Measurements from ENCODE around the gene COMTD1.

The COMTD1 gene

GRCh38 chr10:75245354-75246250, 9.8 kb upstream of the COMTD1 start:
- DNase-seq (ENCODE audit: low read depth, low spot score), result no peak

- no peak for DNase-seq (ENCODE audit: low read depth, low spot score)
These were observed 9.0 kb upstream of the COMTD1 start for GRCh38 chr10:75244487-75245353.

DNA sequence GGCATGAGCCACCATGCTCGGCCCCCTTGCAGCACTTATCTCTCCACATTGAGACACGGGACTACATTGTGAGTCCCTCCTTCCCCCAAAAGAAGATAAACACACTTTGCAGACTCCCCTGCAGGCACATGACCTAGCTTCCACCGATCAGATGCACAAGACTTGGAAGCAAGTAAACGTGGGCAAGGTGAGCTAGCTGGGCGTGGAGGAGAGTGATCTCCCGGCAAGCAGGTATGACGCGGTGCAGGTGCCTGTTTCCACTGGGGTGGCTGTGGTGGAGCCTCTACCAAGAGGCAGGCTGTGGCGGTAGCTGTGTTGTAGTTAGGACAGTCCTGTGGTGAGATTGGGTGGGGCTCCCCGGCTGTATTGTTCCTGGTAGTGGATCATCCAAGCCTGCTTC, 7.7 kb upstream of the COMTD1 start:
- DNase-seq (ENCODE audit: low read depth, low spot score), result no peak

DNA sequence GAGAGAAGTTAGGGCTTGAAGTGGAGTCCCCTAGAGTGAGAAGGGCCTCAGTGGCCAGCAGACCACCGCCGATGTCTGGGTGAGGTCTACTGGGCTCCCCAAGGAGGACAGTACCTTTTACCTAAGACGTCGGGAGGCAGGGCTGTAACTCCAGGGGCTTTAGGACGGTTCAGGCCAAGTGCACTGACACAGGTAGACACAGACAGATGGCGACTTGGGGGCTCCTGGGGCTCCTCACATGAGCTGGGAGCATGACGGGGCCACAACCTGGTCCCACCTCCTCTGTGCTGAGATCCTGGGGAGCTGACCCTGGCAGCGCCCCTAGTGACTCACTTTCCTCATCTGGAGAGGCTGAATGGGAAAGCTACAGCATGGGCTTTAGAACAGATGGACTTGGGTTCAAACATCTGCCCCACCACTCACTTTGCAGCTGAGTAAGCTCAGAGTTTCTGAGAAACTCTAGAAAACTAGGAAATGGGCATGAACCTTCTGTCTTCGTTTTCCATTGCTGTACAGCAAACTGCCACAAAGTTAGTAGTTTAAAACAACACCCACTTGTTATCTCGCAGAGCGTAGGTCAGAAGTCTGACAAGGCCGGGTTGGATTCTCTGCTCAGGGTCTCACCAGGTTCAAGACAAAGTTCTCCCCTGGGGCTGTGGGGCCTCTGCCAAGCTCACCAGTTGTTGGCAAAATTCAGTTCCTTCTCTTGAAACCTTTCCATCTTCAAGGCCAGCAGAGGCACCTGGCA, 4.7 kb upstream of the COMTD1 start:
- DNase-seq (ENCODE audit: low read depth, low spot score), result no peak

GRCh38 chr10:75239096-75239790, 3.5 kb upstream of the COMTD1 start:
- DNase-seq (ENCODE audit: low read depth, low spot score), result no peak

DNA sequence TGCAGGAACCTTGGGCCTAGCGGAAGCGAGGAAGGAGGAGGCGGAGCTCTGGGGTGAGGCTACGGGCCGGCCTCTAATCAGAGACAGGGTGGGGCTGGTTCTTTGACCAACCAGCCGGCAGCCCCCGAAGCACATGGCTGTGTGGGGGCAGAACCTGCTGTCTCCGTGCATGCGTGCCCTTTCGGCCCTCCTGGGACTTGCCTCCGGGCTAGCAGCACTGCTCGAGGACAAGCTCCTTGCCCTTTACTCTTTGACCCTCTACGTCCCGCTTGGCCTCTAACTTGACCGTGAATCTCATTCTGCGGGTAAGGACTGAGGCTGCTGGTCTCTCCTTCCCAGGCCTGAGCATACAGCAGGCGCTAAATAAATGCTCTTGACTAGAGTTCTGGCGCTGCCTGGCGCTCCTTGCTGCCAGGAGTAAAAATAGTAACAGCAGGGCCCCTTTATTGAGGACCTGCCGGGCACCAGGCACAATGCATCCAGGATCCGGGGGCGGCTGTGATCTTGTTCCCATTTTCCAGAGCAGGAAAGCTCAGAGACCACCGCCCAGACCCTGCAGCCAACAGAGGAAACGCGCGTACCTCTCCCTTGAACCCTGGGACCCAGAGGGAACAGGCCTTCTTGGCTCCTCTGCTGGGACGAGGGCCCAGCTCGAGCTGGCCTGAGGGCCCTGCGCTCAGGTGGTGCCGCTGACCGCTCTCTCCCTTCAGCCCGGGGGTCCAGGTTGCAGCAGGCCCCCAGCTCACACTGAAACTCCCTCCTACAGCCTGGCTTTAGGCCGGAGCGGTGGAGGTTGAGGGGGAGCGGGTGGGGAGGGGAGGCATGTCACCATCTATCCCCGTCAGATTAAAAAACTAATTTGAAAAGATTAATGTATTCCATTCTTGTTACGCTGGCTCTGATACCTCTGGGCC, 2.7 kb upstream of the COMTD1 start:
- no peak for DNase-seq (ENCODE audit: low read depth, low spot score)

- DNase-seq (ENCODE audit: low read depth, low spot score), result no peak
These were observed 545 bp upstream of the COMTD1 start for GRCh38 chr10:75236178-75236825.

GRCh38 chr10:75234683-75235374, 928 bp downstream of the COMTD1 start:
- no peak for DNase-seq (ENCODE audit: low read depth, low spot score)

GRCh38 chr10:75234017-75234682, 1.6 kb downstream of the COMTD1 start:
- peak; percentile 44 for DNase-seq (ENCODE audit: low read depth, low spot score)

GRCh38 chr10:75233444-75234016, 2.2 kb downstream of the COMTD1 start:
- DNase-seq (ENCODE audit: low read depth, low spot score), result no peak

DNA sequence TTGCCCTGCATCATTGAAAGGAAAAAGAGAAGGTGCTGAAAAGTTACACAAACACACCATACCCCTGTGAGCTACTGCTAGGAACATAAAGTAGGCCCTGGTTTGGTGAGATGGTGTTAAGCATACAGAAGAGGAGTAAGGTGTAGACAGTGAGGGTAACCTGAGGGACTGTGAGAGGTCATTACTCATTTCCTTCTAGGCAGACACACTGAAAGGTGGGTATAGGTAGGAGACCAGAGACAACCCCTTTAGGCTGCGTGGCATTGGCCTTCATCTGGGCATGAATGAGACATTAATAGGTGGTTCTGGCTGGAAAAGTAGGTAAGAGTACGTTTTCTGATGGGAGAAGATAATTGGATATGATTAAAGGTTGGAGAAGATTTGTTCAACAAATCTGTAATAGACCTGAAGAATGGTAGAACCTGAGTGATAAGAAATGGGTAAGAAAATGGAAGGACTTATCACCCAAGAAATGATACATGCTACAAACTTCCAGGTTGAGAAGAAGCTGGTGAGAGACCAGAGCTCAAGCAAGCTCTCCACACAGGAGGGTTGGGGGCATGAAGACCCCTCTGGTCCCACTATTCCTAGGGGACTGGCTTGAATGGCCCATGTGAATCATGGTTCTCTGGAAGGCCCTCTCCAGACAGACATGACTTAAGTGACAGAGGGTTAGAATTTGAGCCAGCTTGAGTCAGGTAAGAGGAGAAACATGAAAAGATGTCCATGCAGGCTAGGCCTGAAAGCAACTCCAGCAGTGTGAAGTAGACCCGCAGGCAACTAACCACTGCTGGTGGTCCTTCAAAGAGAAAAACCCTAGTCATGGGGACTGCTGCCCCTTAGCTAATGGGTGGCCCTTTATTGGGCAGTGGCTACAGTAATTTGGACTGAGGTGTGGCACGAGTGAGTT, 3.8 kb downstream of the COMTD1 start:
- no peak for DNase-seq (ENCODE audit: low read depth, low spot score)

DNA sequence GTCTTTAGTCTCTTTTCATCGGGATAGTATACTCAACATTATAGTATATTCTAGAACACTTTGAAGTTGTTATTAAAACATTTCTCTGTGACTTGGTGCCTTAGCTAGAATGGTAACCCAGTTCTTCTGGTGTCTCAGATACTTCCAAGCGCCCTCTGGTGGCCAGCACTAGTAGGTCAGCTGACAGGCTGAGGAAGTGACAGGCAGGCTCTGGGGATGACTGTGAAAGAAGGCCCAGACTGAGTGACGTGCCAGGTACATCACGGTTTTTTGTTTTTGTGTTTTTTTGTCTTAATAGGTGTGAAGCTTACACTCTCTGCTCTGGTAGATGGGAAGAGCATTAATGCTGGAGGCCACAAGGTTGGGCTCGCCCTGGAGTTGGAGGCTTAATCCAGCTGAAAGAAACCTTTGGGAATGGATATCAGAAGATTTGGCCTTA, 5.1 kb downstream of the COMTD1 start:
- peak; percentile 37 for DNase-seq (ENCODE audit: low read depth, low spot score)

- DNase-seq (ENCODE audit: low read depth, low spot score), result no peak
These were observed 5.8 kb downstream of the COMTD1 start for GRCh38 chr10:75229971-75230370.

DNA sequence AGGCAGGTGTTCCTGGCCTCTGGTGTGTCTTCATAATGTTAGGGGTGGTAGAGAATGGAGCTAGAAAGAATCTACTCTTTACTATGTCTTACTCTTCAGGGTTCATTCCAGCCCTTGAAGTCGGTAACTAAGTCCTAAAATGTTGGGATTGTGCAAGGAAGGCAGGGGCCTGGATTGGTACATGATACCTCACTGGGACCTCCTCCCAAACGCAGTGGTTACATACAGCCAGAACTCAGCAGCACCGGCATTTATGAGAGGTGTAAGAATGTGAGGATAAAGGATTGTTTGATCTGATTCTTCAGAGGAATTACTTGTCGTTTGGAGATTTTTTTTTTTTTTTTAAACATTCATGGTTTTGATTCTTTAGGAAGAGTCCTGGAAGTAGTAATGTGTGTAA, 6.9 kb downstream of the COMTD1 start:
- no peak for DNase-seq (ENCODE audit: low read depth, low spot score)

GRCh38 chr10:75228278-75228677, 7.5 kb downstream of the COMTD1 start:
- DNase-seq (ENCODE audit: low read depth, low spot score), result no peak

- no peak for DNase-seq (ENCODE audit: low read depth, low spot score)
These were observed 9.1 kb downstream of the COMTD1 start for GRCh38 chr10:75226656-75227055.

- DNase-seq (ENCODE audit: low read depth, low spot score), result no peak
These were observed 9.7 kb downstream of the COMTD1 start for GRCh38 chr10:75226095-75226494.

Data from brain pericyte (primary cell).